H9 (cell line): ENCODE measurements around the gene PALD1. TPM values are rescaled to one million over a fixed set of nuclear protein-coding genes. Genes with fewer than 3 reads are reported as not detected.

Source experiments
- DNase-seq: peaks from one replicate; pipeline ENCODE4 v3.0.0-alpha.2; 2017
- H2AFZ ChIP-seq: one replicate; pipeline ENCODE4 v1.6.1; 2013; ENCODE audit warnings: mild to moderate bottlenecking, low read length, control low read depth, moderate library complexity
- H2AK5ac ChIP-seq: 2 replicates; pipeline ENCODE4 v1.6.1; 2013; ENCODE audit warnings: low read length, control low read depth, mixed read lengths; ENCODE audit not compliant: insufficient read length
- H2BK120ac ChIP-seq: one replicate; pipeline ENCODE4 v1.6.1; 2013; ENCODE audit warnings: low read depth, mild to moderate bottlenecking, low read length, control low read depth, inconsistent platforms; ENCODE audit not compliant: poor library complexity, severe bottlenecking
- H2BK12ac ChIP-seq: 2 replicates; pipeline ENCODE4 v1.6.1; 2013; ENCODE audit warnings: low read length, control low read depth, mixed read lengths, low read depth; ENCODE audit not compliant: insufficient read length
- H2BK15ac ChIP-seq: 2 replicates; pipeline ENCODE4 v1.6.1; 2013; ENCODE audit warnings: low read depth, low read length, control low read depth
- H2BK20ac ChIP-seq: one replicate; pipeline ENCODE4 v1.6.1; 2013; ENCODE audit warnings: low read depth, mild to moderate bottlenecking, low read length, control low read depth, inconsistent platforms; ENCODE audit not compliant: poor library complexity, severe bottlenecking
- H2BK5ac ChIP-seq: 2 replicates; pipeline ENCODE4 v1.6.1; 2013; ENCODE audit warnings: low read length, control low read depth, mixed read lengths; ENCODE audit not compliant: insufficient read length
- H3K14ac ChIP-seq: 2 replicates; pipeline ENCODE4 v1.6.1; 2013; ENCODE audit warnings: low read length, control low read depth; ENCODE audit not compliant: insufficient read depth
- H3K18ac ChIP-seq: 2 replicates; pipeline ENCODE4 v1.6.1; 2013; ENCODE audit warnings: low read depth, mild to moderate bottlenecking, mixed read lengths, low read length, control low read depth; ENCODE audit not compliant: insufficient read length
- H3K23ac ChIP-seq: 2 replicates; pipeline ENCODE4 v1.6.1; 2013; ENCODE audit warnings: low read length, control low read depth, mixed read lengths, low read depth; ENCODE audit not compliant: insufficient read length
- H3K23me2 ChIP-seq: 2 replicates; pipeline ENCODE4 v1.6.1; 2013; ENCODE audit warnings: low read depth, mild to moderate bottlenecking, mixed read lengths, low read length, control low read depth; ENCODE audit not compliant: insufficient read length, poor library complexity, severe bottlenecking
- H3K27ac ChIP-seq: 2 replicates; pipeline ENCODE4 v1.5.1; 2013; ENCODE audit warnings: low read length, control low read depth, mixed read lengths, low read depth; ENCODE audit not compliant: insufficient read length
- H3K27me3 ChIP-seq: 2 replicates; pipeline ENCODE4 v1.6.1; 2013; ENCODE audit warnings: low read length, control low read depth, inconsistent platforms; ENCODE audit not compliant: insufficient read depth
- H3K4ac ChIP-seq: 2 replicates; pipeline ENCODE4 v1.6.1; 2013; ENCODE audit warnings: low read depth, mild to moderate bottlenecking, control low read depth, inconsistent platforms, low read length, moderate library complexity
- H3K4me1 ChIP-seq: 2 replicates; pipeline ENCODE4 v1.6.1; 2013; ENCODE audit warnings: low read length, control low read depth, inconsistent platforms; ENCODE audit not compliant: insufficient read depth
- H3K4me2 ChIP-seq: 2 replicates; pipeline ENCODE4 v1.6.1; 2013; ENCODE audit warnings: low read length, control low read depth, mixed read lengths; ENCODE audit not compliant: insufficient read length, insufficient read depth
- H3K56ac ChIP-seq: 2 replicates; pipeline ENCODE4 v1.6.1; 2013; ENCODE audit warnings: low read depth, mild to moderate bottlenecking, mixed read lengths, low read length, control low read depth; ENCODE audit not compliant: insufficient read length
- H3K79me1 ChIP-seq: 2 replicates; pipeline ENCODE4 v1.6.1; 2013; ENCODE audit warnings: low read depth, mild to moderate bottlenecking, moderate library complexity, low read length, control low read depth, inconsistent platforms; ENCODE audit not compliant: insufficient read depth, poor library complexity, severe bottlenecking
- H3K79me2 ChIP-seq: 2 replicates; pipeline ENCODE4 v1.6.1; 2013; ENCODE audit warnings: low read length, control low read depth, inconsistent platforms; ENCODE audit not compliant: insufficient read depth
- H3K9ac ChIP-seq: 2 replicates; pipeline ENCODE4 v1.6.1; 2013; ENCODE audit warnings: low read length, control low read depth, mixed read lengths; ENCODE audit not compliant: insufficient read length; ENCODE audit errors: extremely low read depth
- H3K9me3 ChIP-seq: one replicate; pipeline ENCODE4 v1.6.1; 2013; ENCODE audit warnings: low read depth, low read length, inconsistent platforms; ENCODE audit not compliant: control insufficient read depth
- H3T11ph ChIP-seq: one replicate; pipeline ENCODE4 v1.6.1; 2013; ENCODE audit warnings: mild to moderate bottlenecking, low read length, control low read depth, inconsistent platforms
- H4K20me1 ChIP-seq: one replicate; pipeline ENCODE4 v1.6.1; 2013; ENCODE audit not compliant: control insufficient read depth, insufficient read length, insufficient read depth
- H4K5ac ChIP-seq: 2 replicates; pipeline ENCODE4 v1.6.1; 2013; ENCODE audit warnings: low read depth, mild to moderate bottlenecking, mixed read lengths, low read length, control low read depth; ENCODE audit not compliant: insufficient read length
- H4K8ac ChIP-seq: replicated peaks from 2 replicates; pipeline ENCODE4 v1.6.1; 2013; ENCODE audit warnings: low read length, control low read depth, mixed read lengths, low read depth; ENCODE audit not compliant: insufficient read length
- H4K91ac ChIP-seq: 2 replicates; pipeline ENCODE4 v1.6.1; 2013; ENCODE audit warnings: low read depth, mild to moderate bottlenecking, moderate library complexity, mixed read lengths, low read length, control low read depth; ENCODE audit not compliant: insufficient read length
- H3K27ac Mint-ChIP-seq, 3 experiments: 2 replicates in 2 of 3; 3 replicates in 1 of 3; pipeline ENCODE4 v1.8.0; 2020 to 2021; ENCODE audit warnings: mixed read lengths in 3 of 3, mild to moderate bottlenecking in 1 of 3, moderate library complexity in 1 of 3
- H3K27me3 Mint-ChIP-seq: 2 replicates; pipeline ENCODE4 v1.8.0; 2021; ENCODE audit warnings: low read depth, mild to moderate bottlenecking, moderate library complexity, mixed read lengths
- H3K36me3 Mint-ChIP-seq, 3 experiments: 2 replicates in 2 of 3; 3 replicates in 1 of 3; pipeline ENCODE4 v1.8.0; 2020 to 2021; ENCODE audit warnings: low read depth in 3 of 3, mixed read lengths in 3 of 3; ENCODE audit not compliant: insufficient read depth in 1 of 3
- H3K4me1 Mint-ChIP-seq, 2 experiments: 2 replicates each; pipeline ENCODE4 v1.8.0; 2020; ENCODE audit warnings: mixed read lengths in 2 of 2
- H3K4me3 Mint-ChIP-seq, 2 experiments: 2 replicates in 1 of 2; 3 replicates in 1 of 2; pipeline ENCODE4 v1.8.0; 2020 to 2021; ENCODE audit warnings: mild to moderate bottlenecking in 2 of 2, mixed read lengths in 2 of 2, moderate library complexity in 1 of 2
- H3K9me3 Mint-ChIP-seq, 2 experiments: 2 replicates in 1 of 2; 3 replicates in 1 of 2; pipeline ENCODE4 v1.8.0; 2020; ENCODE audit warnings: mild to moderate bottlenecking in 2 of 2, mixed read lengths in 2 of 2, moderate library complexity in 1 of 2
- WGBS: extraction: QIAGEN DNeasy Blood & Tissue Kit; methylation state at CpG from one replicate; pipeline ENCODE4 v1.1.7; 2013; ENCODE audit warnings: missing lambda C conversion rate, low lambda C conversion rate, mixed read lengths; ENCODE audit not compliant: insufficient read length; ENCODE audit errors: extremely low coverage; 5-methylcytosine and 5-hydroxymethylcytosine counted together
- total RNA-seq: library from RNA; stranded (reverse); gene quantifications from 2 replicates; pipeline ENCODE4 v1.2.1, GENCODE V29; 2021
- TF ChIP-seq, protein P1 (sequence below): fragments of 200-600 bp; sonication (generic); conservative IDR thresholded peaks from 3 replicates; pipeline ENCODE4 v1.8.0; 2021; ENCODE audit warnings: antibody characterized with exemption, mild to moderate bottlenecking

Gene PALD1
- total RNA-seq, 1 experiment from 2014 or later = 21.1 TPM

DNA sequence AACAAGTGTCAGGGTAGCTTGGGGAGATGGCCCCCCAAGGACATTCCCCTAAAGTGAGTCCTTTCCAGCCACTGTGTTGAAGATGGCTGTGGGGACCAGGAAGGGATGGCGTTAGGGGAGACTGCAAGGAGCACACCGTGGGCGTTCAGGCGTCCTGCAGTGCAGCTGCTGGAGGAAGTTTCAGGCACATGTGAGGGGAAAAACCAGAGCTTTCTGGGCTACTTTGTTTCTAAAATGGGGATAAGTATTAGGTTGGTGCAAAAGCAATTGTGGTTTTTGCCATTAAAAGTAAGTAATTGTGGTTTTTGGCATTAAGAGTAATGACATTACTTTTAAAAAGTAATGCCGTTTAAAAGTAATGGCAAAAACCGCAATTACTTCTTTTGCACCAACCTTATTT is 109.7 kb downstream of the PALD1 start:
- no peaks in the 10 kb centered on the region for H4K20me1 ChIP-seq
- no peak overlapping the region for H3K4me2 ChIP-seq
- no peaks in the 10 kb centered on the region for H3K23me2 ChIP-seq
- no peaks in the 10 kb centered on the region for H3K27me3 ChIP-seq
- H2BK12ac ChIP-seq = no peak overlapping the region
- H2BK15ac ChIP-seq = no peak overlapping the region
- H3K27ac Mint-ChIP-seq = no peak overlapping the region; a peak in 1 of 7 replicates
- H3K4me3 Mint-ChIP-seq = no peak overlapping the region
- DNase-seq = no peak
- H2AK5ac ChIP-seq = no peak overlapping the region
- no peaks in the 10 kb centered on the region for H3K79me1 ChIP-seq
- no peak overlapping the region for H3K23ac ChIP-seq
- TF ChIP-seq, protein P1, sequence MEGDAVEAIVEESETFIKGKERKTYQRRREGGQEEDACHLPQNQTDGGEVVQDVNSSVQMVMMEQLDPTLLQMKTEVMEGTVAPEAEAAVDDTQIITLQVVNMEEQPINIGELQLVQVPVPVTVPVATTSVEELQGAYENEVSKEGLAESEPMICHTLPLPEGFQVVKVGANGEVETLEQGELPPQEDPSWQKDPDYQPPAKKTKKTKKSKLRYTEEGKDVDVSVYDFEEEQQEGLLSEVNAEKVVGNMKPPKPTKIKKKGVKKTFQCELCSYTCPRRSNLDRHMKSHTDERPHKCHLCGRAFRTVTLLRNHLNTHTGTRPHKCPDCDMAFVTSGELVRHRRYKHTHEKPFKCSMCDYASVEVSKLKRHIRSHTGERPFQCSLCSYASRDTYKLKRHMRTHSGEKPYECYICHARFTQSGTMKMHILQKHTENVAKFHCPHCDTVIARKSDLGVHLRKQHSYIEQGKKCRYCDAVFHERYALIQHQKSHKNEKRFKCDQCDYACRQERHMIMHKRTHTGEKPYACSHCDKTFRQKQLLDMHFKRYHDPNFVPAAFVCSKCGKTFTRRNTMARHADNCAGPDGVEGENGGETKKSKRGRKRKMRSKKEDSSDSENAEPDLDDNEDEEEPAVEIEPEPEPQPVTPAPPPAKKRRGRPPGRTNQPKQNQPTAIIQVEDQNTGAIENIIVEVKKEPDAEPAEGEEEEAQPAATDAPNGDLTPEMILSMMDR = no peak
- H3K4me1 ChIP-seq = peaks cover 4% of the 10 kb centered on the region; the same call in 1 of the 2 replicates
- H2BK120ac ChIP-seq = no peak overlapping the region
- no CpG with 5 or more reads among the region's 6 CpGs for WGBS
- H4K91ac ChIP-seq = no peak overlapping the region
- H3K9ac ChIP-seq = no peak overlapping the region
- H3K18ac ChIP-seq = no peak overlapping the region
- H4K5ac ChIP-seq = no peak overlapping the region
- H4K8ac ChIP-seq = no peak overlapping the region
- no peak overlapping the region for H3K56ac ChIP-seq
- H3T11ph ChIP-seq = no peak overlapping the region
- peaks cover 3% of the 10 kb centered on the region; the same call in 1 of the 2 replicates for H3K27me3 Mint-ChIP-seq
- no peaks in the 10 kb centered on the region for H3K79me2 ChIP-seq
- H3K36me3 Mint-ChIP-seq = no peaks in the 10 kb centered on the region
- H2BK20ac ChIP-seq = no peak overlapping the region
- no peak overlapping the region for H2BK5ac ChIP-seq
- no peak overlapping the region for H3K14ac ChIP-seq
- H2AFZ ChIP-seq = no peak overlapping the region
- H3K27ac ChIP-seq = no peak overlapping the region
- no peak overlapping the region for H3K4ac ChIP-seq
- no peaks in the 10 kb centered on the region for H3K9me3 ChIP-seq
- peaks cover 27 to 37% of the 10 kb centered on the region in 2 experiments for H3K4me1 Mint-ChIP-seq
- no peaks in the 10 kb centered on the region for H3K9me3 Mint-ChIP-seq
